Testis (tissue), 2 donors: ENCODE measurements around the gene ING1.

ENCODE experiments used
- CTCF ChIP-seq, 3 experiments: fragments of 450-650 bp in 2 of 3; fragments of 200-600 bp in 1 of 3; sonication (generic) in 1 of 3; IDR thresholded peaks; one replicate each; pipeline ENCODE4 v1.5.1; 2016 to 2019; ENCODE audit warnings: antibody characterized with exemption in 3 of 3, mild to moderate bottlenecking in 2 of 3, moderate library complexity in 1 of 3
- POLR2A ChIP-seq: fragments of 450-650 bp; IDR thresholded peaks from one replicate; pipeline ENCODE4 v1.6.1; 2017; ENCODE audit warnings: antibody characterized with exemption, mild to moderate bottlenecking, moderate library complexity

- TF ChIP-seq CTCF (IDR thresholded peaks at IDR 0.05) (no peak), POLR2A (no peak)
Observed at GRCh38 chr13:110734561-110734960, 21.1 kb downstream of the ING1 start.
